GM23338 (cell line): ENCODE data around the gene UTP3. TPM values are rescaled to one million over a fixed set of nuclear protein-coding genes. Genes with fewer than 3 reads are reported as not detected.
A peak's percentile ranks its signal among the peaks of the same experiment; 100 is the strongest.

Source experiments
- ATAC-seq: fragments of 200-7000 bp; cut with Tn5 transposase; 3 replicates; pipeline ENCODE4 v1.9.1; 2020
- DNase-seq: peaks from one replicate; pipeline ENCODE4 v3.0.0-alpha.2; 2015; ENCODE audit warnings: low spot score
- H2AFZ ChIP-seq: fragments of 200-600 bp; sonication (generic); 2 replicates; pipeline ENCODE4 v1.8.0; 2016; ENCODE audit warnings: antibody characterized with exemption, mild to moderate bottlenecking, moderate library complexity
- H3F3A ChIP-seq: fragments of 200-600 bp; sonication (generic); replicated peaks from 2 replicates; pipeline ENCODE4 v1.8.0; 2017; ENCODE audit warnings: antibody characterized with exemption, mixed run types, low read depth
- H3K27ac ChIP-seq: fragments of 200-600 bp; sonication (generic); 2 replicates; pipeline ENCODE4 v1.6.1; 2016; ENCODE audit warnings: low read depth
- H3K27me3 ChIP-seq: fragments of 200-600 bp; sonication (generic); 2 replicates; pipeline ENCODE4 v1.8.0; 2016; ENCODE audit warnings: mild to moderate bottlenecking, mixed run types, moderate library complexity; ENCODE audit not compliant: insufficient read depth
- H3K36me3 ChIP-seq: fragments of 200-600 bp; sonication (generic); 2 replicates; pipeline ENCODE4 v1.8.0; 2016; ENCODE audit warnings: mild to moderate bottlenecking; ENCODE audit not compliant: insufficient read depth
- H3K4me1 ChIP-seq: fragments of 200-600 bp; sonication (generic); 2 replicates; pipeline ENCODE4 v1.8.0; 2016; ENCODE audit warnings: mild to moderate bottlenecking, moderate library complexity; ENCODE audit not compliant: insufficient read depth
- H3K4me2 ChIP-seq: fragments of 200-600 bp; sonication (generic); 2 replicates; pipeline ENCODE4 v1.7.1; 2017; ENCODE audit warnings: mixed run types
- H3K4me3 ChIP-seq: fragments of 200-600 bp; sonication (generic); 2 replicates; pipeline ENCODE4 v1.6.1; 2016; ENCODE audit warnings: mixed run types
- H3K79me2 ChIP-seq: fragments of 200-600 bp; sonication (generic); replicated peaks from 2 replicates; pipeline ENCODE4 v1.8.0; 2017; ENCODE audit warnings: mild to moderate bottlenecking; ENCODE audit not compliant: insufficient read depth
- H3K9me2 ChIP-seq: fragments of 200-600 bp; sonication (generic); 2 replicates; pipeline ENCODE4 v1.8.0; 2017; ENCODE audit not compliant: insufficient read depth
- H4K20me1 ChIP-seq: fragments of 200-600 bp; sonication (generic); replicated peaks from 2 replicates; pipeline ENCODE4 v1.8.0; 2017; ENCODE audit warnings: mild to moderate bottlenecking; ENCODE audit not compliant: insufficient read depth
- H3K27ac Mint-ChIP-seq: 2 replicates; pipeline ENCODE4 v1.8.0; 2020; ENCODE audit warnings: inconsistent platforms, mild to moderate bottlenecking, moderate library complexity, mixed read lengths
- H3K27me3 Mint-ChIP-seq: 3 replicates; pipeline ENCODE4 v1.8.0; 2022; ENCODE audit warnings: low read depth, mild to moderate bottlenecking, moderate library complexity, mixed read lengths, inconsistent platforms; ENCODE audit not compliant: insufficient read depth, poor library complexity
- H3K36me3 Mint-ChIP-seq: 3 replicates; pipeline ENCODE4 v1.8.0; 2021; ENCODE audit warnings: low read depth, mild to moderate bottlenecking, inconsistent platforms, moderate library complexity, mixed read lengths
- H3K4me1 Mint-ChIP-seq: 3 replicates; pipeline ENCODE4 v1.8.0; 2020; ENCODE audit warnings: mild to moderate bottlenecking, inconsistent platforms, mixed read lengths
- H3K4me3 Mint-ChIP-seq: 3 replicates; pipeline ENCODE4 v1.8.0; 2021; ENCODE audit warnings: moderate library complexity, mild to moderate bottlenecking, inconsistent platforms, mixed read lengths
- H3K9me3 Mint-ChIP-seq: 3 replicates; pipeline ENCODE4 v1.8.0; 2020; ENCODE audit warnings: moderate library complexity, mild to moderate bottlenecking, inconsistent platforms, mixed read lengths
- CREB1 ChIP-seq: fragments of 250-450 bp; sonication (Bioruptor Pico); IDR thresholded peaks from 2 replicates; pipeline ENCODE4 v1.5.0; 2020; ENCODE audit warnings: low read depth, mild to moderate bottlenecking, moderate library complexity
- EZH2 ChIP-seq: fragments of 200-600 bp; sonication (generic); IDR thresholded peaks from one replicate; pipeline ENCODE4 v1.8.0; 2017; ENCODE audit warnings: antibody characterized with exemption, mild to moderate bottlenecking, low read depth; ENCODE audit not compliant: unreplicated experiment
- EZH2phosphoT487 ChIP-seq: fragments of 200-600 bp; sonication (generic); IDR thresholded peaks from one replicate; pipeline ENCODE4 v1.8.1; 2018; ENCODE audit warnings: antibody characterized with exemption; ENCODE audit not compliant: unreplicated experiment
- JUNB ChIP-seq: IDR thresholded peaks from one replicate; pipeline ENCODE4 v1.6.1; 2016; ENCODE audit warnings: antibody characterized with exemption; ENCODE audit not compliant: unreplicated experiment
- NANOG ChIP-seq: IDR thresholded peaks from 2 replicates; pipeline ENCODE4 v1.6.1; 2016; ENCODE audit warnings: antibody characterized with exemption, borderline replicate concordance
- POLR2AphosphoS5 ChIP-seq: IDR thresholded peaks from 2 replicates; pipeline ENCODE4 v1.6.1; 2016; ENCODE audit warnings: antibody characterized with exemption, low read depth
- STAT1 ChIP-seq: IDR thresholded peaks from one replicate; pipeline ENCODE4 v1.6.1; 2016; ENCODE audit warnings: antibody characterized with exemption; ENCODE audit not compliant: unreplicated experiment
- ZNF114 ChIP-seq: fragments of 250-450 bp; sonication (Bioruptor Pico); IDR thresholded peaks from 2 replicates; pipeline ENCODE4 v1.5.0; 2020; ENCODE audit warnings: mild to moderate bottlenecking, moderate library complexity
- ZNF331 ChIP-seq: fragments of 250-450 bp; sonication (Bioruptor Pico); IDR thresholded peaks from 2 replicates; pipeline ENCODE4 v1.5.0; 2020; ENCODE audit warnings: low read depth, mild to moderate bottlenecking, moderate library complexity
- polyA plus RNA-seq: library from polyadenylated mRNA; unstranded; fragments of >200 nt; fragmentation: Nextera tagmentation; extraction: Ambion mirVana; gene quantifications from 2 replicates; pipeline ENCODE4 v1.2.1, GENCODE V29; 2016
- total RNA-seq: library from RNA; depleted of rRNA; stranded (reverse); fragments of >200 nt; shearing (Covaris generic); gene quantifications from 2 replicates; pipeline ENCODE4 v1.2.3, GENCODE V29; 2014
- TF ChIP-seq, protein P1 (sequence below): IDR thresholded peaks from 2 replicates; pipeline ENCODE4 v1.6.1; 2016; ENCODE audit warnings: antibody characterized with exemption
- TF ChIP-seq, protein P2 (sequence below): fragments of 250-450 bp; sonication (Bioruptor Pico); IDR thresholded peaks from 2 replicates; pipeline ENCODE4 v1.5.0; 2020; ENCODE audit warnings: mild to moderate bottlenecking, moderate library complexity
- TF ChIP-seq, protein P3 (sequence below), 2 experiments: fragments of 200-600 bp in 1 of 2; sonication (generic) in 1 of 2; conservative IDR thresholded peaks; 2 replicates each; pipeline versions ENCODE4 v1.5.1 to v1.6.1; 2016 to 2017; ENCODE audit warnings: antibody characterized with exemption in 2 of 2, low read depth in 2 of 2, mild to moderate bottlenecking in 2 of 2, moderate library complexity in 1 of 2
- TF ChIP-seq, protein P4 (sequence below): IDR thresholded peaks from one replicate; pipeline ENCODE4 v1.6.1; 2018; ENCODE audit warnings: antibody characterized with exemption; ENCODE audit not compliant: unreplicated experiment

The UTP3 gene
- total and polyA plus RNA-seq, 2 experiments from 2014 or later = 36.9 to 44.3 TPM

DNA sequence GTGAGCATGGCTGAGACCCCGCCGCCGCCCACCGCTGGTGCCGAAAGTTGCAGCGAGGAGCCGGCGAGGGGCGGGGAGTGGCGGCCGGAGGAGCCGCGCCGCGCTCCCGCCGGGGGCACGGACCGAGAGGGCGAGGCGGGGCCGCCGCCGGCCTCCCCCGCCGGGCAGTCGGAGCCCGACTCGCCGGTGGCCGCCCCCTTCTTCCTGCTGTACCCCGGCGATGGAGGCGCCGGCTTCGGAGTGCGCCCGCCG lies 16.5 kb downstream of the UTP3 start:
- H3K27me3 ChIP-seq = peaks cover 26% of the 10 kb centered on the region
- Mint-ChIP-seq H3K4me1 (peaks cover 18% of the 10 kb centered on the region), H3K36me3 (no peaks in the 10 kb centered on the region; the same call in 2 of the 3 replicates), H3K9me3 (no peaks in the 10 kb centered on the region; the same call in 2 of the 3 replicates), H3K27me3 (peaks cover 6% of the 10 kb centered on the region), H3K27ac (no peak overlapping the region), H3K4me3 (peak overlapping the region; percentile 87; the same call in 2 of the 3 replicates)
- TF ChIP-seq POLR2AphosphoS5 = no peak
- no peak for TF ChIP-seq ZNF114 (CRISPR knock-in tag)
- TF ChIP-seq EZH2phosphoT487 = no peak
- TF ChIP-seq ZNF331 (CRISPR knock-in tag) = no peak
- TF ChIP-seq, protein P1, sequence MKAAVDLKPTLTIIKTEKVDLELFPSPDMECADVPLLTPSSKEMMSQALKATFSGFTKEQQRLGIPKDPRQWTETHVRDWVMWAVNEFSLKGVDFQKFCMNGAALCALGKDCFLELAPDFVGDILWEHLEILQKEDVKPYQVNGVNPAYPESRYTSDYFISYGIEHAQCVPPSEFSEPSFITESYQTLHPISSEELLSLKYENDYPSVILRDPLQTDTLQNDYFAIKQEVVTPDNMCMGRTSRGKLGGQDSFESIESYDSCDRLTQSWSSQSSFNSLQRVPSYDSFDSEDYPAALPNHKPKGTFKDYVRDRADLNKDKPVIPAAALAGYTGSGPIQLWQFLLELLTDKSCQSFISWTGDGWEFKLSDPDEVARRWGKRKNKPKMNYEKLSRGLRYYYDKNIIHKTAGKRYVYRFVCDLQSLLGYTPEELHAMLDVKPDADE = no peak
- TF ChIP-seq, protein P2, sequence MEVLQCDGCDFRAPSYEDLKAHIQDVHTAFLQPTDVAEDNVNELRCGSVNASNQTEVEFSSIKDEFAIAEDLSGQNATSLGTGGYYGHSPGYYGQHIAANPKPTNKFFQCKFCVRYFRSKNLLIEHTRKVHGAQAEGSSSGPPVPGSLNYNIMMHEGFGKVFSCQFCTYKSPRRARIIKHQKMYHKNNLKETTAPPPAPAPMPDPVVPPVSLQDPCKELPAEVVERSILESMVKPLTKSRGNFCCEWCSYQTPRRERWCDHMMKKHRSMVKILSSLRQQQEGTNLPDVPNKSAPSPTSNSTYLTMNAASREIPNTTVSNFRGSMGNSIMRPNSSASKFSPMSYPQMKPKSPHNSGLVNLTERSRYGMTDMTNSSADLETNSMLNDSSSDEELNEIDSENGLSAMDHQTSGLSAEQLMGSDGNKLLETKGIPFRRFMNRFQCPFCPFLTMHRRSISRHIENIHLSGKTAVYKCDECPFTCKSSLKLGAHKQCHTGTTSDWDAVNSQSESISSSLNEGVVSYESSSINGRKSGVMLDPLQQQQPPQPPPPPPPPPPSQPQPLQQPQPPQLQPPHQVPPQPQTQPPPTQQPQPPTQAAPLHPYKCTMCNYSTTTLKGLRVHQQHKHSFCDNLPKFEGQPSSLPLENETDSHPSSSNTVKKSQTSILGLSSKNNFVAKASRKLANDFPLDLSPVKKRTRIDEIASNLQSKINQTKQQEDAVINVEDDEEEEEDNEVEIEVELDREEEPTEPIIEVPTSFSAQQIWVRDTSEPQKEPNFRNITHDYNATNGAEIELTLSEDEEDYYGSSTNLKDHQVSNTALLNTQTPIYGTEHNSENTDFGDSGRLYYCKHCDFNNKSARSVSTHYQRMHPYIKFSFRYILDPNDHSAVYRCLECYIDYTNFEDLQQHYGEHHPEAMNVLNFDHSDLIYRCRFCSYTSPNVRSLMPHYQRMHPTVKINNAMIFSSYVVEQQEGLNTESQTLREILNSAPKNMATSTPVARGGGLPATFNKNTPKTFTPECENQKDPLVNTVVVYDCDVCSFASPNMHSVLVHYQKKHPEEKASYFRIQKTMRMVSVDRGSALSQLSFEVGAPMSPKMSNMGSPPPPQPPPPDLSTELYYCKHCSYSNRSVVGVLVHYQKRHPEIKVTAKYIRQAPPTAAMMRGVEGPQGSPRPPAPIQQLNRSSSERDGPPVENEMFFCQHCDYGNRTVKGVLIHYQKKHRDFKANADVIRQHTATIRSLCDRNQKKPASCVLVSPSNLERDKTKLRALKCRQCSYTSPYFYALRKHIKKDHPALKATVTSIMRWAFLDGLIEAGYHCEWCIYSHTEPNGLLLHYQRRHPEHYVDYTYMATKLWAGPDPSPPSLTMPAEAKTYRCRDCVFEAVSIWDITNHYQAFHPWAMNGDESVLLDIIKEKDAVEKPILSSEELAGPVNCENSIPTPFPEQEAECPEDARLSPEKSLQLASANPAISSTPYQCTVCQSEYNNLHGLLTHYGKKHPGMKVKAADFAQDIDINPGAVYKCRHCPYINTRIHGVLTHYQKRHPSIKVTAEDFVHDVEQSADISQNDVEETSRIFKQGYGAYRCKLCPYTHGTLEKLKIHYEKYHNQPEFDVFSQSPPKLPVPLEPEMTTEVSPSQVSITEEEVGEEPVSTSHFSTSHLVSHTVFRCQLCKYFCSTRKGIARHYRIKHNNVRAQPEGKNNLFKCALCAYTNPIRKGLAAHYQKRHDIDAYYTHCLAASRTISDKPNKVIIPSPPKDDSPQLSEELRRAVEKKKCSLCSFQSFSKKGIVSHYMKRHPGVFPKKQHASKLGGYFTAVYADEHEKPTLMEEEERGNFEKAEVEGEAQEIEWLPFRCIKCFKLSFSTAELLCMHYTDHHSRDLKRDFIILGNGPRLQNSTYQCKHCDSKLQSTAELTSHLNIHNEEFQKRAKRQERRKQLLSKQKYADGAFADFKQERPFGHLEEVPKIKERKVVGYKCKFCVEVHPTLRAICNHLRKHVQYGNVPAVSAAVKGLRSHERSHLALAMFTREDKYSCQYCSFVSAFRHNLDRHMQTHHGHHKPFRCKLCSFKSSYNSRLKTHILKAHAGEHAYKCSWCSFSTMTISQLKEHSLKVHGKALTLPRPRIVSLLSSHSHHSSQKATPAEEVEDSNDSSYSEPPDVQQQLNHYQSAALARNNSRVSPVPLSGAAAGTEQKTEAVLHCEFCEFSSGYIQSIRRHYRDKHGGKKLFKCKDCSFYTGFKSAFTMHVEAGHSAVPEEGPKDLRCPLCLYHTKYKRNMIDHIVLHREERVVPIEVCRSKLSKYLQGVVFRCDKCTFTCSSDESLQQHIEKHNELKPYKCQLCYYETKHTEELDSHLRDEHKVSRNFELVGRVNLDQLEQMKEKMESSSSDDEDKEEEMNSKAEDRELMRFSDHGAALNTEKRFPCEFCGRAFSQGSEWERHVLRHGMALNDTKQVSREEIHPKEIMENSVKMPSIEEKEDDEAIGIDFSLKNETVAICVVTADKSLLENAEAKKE (CRISPR knock-in tag) = no peak
- no peak for TF ChIP-seq STAT1
- no peak for TF ChIP-seq NANOG
- TF ChIP-seq, protein P3, sequence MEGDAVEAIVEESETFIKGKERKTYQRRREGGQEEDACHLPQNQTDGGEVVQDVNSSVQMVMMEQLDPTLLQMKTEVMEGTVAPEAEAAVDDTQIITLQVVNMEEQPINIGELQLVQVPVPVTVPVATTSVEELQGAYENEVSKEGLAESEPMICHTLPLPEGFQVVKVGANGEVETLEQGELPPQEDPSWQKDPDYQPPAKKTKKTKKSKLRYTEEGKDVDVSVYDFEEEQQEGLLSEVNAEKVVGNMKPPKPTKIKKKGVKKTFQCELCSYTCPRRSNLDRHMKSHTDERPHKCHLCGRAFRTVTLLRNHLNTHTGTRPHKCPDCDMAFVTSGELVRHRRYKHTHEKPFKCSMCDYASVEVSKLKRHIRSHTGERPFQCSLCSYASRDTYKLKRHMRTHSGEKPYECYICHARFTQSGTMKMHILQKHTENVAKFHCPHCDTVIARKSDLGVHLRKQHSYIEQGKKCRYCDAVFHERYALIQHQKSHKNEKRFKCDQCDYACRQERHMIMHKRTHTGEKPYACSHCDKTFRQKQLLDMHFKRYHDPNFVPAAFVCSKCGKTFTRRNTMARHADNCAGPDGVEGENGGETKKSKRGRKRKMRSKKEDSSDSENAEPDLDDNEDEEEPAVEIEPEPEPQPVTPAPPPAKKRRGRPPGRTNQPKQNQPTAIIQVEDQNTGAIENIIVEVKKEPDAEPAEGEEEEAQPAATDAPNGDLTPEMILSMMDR (conservative IDR thresholded peaks at IDR 0.05; ENCODE audit: low read depth in 2 of 2) = no peak
- no peak for TF ChIP-seq EZH2
- no peak for TF ChIP-seq JUNB
- TF ChIP-seq CREB1 = no peak
- TF ChIP-seq, protein P4, sequence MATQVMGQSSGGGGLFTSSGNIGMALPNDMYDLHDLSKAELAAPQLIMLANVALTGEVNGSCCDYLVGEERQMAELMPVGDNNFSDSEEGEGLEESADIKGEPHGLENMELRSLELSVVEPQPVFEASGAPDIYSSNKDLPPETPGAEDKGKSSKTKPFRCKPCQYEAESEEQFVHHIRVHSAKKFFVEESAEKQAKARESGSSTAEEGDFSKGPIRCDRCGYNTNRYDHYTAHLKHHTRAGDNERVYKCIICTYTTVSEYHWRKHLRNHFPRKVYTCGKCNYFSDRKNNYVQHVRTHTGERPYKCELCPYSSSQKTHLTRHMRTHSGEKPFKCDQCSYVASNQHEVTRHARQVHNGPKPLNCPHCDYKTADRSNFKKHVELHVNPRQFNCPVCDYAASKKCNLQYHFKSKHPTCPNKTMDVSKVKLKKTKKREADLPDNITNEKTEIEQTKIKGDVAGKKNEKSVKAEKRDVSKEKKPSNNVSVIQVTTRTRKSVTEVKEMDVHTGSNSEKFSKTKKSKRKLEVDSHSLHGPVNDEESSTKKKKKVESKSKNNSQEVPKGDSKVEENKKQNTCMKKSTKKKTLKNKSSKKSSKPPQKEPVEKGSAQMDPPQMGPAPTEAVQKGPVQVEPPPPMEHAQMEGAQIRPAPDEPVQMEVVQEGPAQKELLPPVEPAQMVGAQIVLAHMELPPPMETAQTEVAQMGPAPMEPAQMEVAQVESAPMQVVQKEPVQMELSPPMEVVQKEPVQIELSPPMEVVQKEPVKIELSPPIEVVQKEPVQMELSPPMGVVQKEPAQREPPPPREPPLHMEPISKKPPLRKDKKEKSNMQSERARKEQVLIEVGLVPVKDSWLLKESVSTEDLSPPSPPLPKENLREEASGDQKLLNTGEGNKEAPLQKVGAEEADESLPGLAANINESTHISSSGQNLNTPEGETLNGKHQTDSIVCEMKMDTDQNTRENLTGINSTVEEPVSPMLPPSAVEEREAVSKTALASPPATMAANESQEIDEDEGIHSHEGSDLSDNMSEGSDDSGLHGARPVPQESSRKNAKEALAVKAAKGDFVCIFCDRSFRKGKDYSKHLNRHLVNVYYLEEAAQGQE = no peak
- H3K36me3 ChIP-seq = no peaks in the 10 kb centered on the region
- H3K4me3 ChIP-seq = peak overlapping the region; percentile 86
- H3K9me2 ChIP-seq = no peaks in the 10 kb centered on the region
- H3K79me2 ChIP-seq = peaks cover 34% of the 10 kb centered on the region
- peak overlapping the region; percentile 78 for H3K4me2 ChIP-seq
- H3K4me1 ChIP-seq = peaks cover 17% of the 10 kb centered on the region; the same call in 1 of the 2 replicates
- H3K27ac ChIP-seq = no peak overlapping the region
- ATAC-seq (peak; percentile 24), DNase-seq (no peak)
- H4K20me1 ChIP-seq = peaks cover 5% of the 10 kb centered on the region
- peaks cover 10% of the 10 kb centered on the region; the same call in 1 of the 2 replicates for H3F3A ChIP-seq
- no peak overlapping the region for H2AFZ ChIP-seq
